Measurements from ENCODE around the gene SMIM29. TPM values are rescaled to one million over a fixed set of nuclear protein-coding genes. Genes with fewer than 3 reads are reported as not detected.

Gene SMIM29
- total and polyA plus RNA-seq, 10 of the 15 experiments (the other 5 are each of a cell fraction or from before 2014, with no cell fraction given) = 7.1 to 30.0 (median 16.2) TPM

GRCh38 chr6:34243131-34243771 is 5.6 kb downstream of the SMIM29 start:
- no peak for DNase-seq (ENCODE audit: low read depth, low spot score)
- no TSS peak for BruUV-seq (replicated peaks)
- H3K79me2 ChIP-seq (ENCODE audit: control insufficient read depth, insufficient read depth, low read length) = peaks cover 40% of the 10 kb centered on the region
- no peak overlapping the region for H2AFZ ChIP-seq (ENCODE audit: control insufficient read depth, low read depth, low read length)
- H3K4me1 ChIP-seq (ENCODE audit: control insufficient read depth, insufficient read depth, low read length) = peaks cover 23% of the 10 kb centered on the region
- intact Hi-C loops (cut with micrococcal nuclease; ENCODE audit: unreplicated experiment) = no loop called here
- WGBS (ENCODE audit: insufficient coverage, insufficient replicate concordance, low lambda C conversion rate, missing lambda C conversion rate) = 37% methylated on average over 5 of the region's 5 CpGs
- H3K27me3 ChIP-seq (replicated peaks in 1 of 2; ENCODE audit: control insufficient read depth in 2 of 2, insufficient read depth in 2 of 2, low read length in 1 of 2) = no peaks in the 10 kb centered on the region
- in situ Hi-C loops (cut with MboI) = loop anchor here (5.0 to 25.0 kb wide), 2 partner anchors 174 to 369 kb away; no protein-coding TSS in a partner anchor
- H3K4me3 ChIP-seq = no peak overlapping the region
- H3K4me2 ChIP-seq (ENCODE audit: control insufficient read depth, insufficient read depth) = 0 out of 2 replicates have a peak overlapping the region, but pooled peaks have one; percentile 1
- no peak overlapping the region for H3K27ac ChIP-seq (ENCODE audit: control insufficient read depth, insufficient read depth)
- H3K9ac ChIP-seq (ENCODE audit: control insufficient read depth, insufficient read depth, low read length) = no peak overlapping the region
- TF ChIP-seq POLR2AphosphoS2 (IDR thresholded peaks at IDR 0.05; ENCODE audit: low read depth, low read length) (no peak), CHD4 (IDR thresholded peaks at IDR 0.05) (no peak), SMC3 (IDR thresholded peaks at IDR 0.05; ENCODE audit: borderline replicate concordance, low read length) (no peak), RELA (IDR thresholded peaks at IDR 0.05; ENCODE audit: borderline replicate concordance, partially characterized antibody) (no peak), ATF2 (IDR thresholded peaks at IDR 0.05; ENCODE audit: low read length) (no peak), EED (IDR thresholded peaks at IDR 0.05; ENCODE audit: low read depth) (no peak), CHD1 (IDR thresholded peaks at IDR 0.05; ENCODE audit: low read depth, low read length) (no peak), ATF3 (IDR thresholded peaks at IDR 0.05; ENCODE audit: borderline replicate concordance, extremely low read depth, low read depth, low read length) (no peak), SUPT20H (IDR thresholded peaks at IDR 0.05; ENCODE audit: borderline replicate concordance, control insufficient read depth, low read depth, low read length) (no peak)
- ATAC-seq = no peak
- peaks cover 27 to 33% of the 10 kb centered on the region in 2 experiments for H3K36me3 ChIP-seq (ENCODE audit: control insufficient read depth in 2 of 2, insufficient read depth in 2 of 2, low read length in 1 of 2)
- H4K20me1 ChIP-seq (ENCODE audit: control insufficient read depth, insufficient read depth) = peaks cover 5% of the 10 kb centered on the region; the same call in 1 of the 2 replicates
- no peaks in the 10 kb centered on the region for H3K9me3 ChIP-seq (replicated peaks; ENCODE audit: control insufficient read depth, insufficient read depth, low read length)
- ChIA-PET RAD21 (ENCODE audit: unreplicated experiment) (interaction anchor here (1.5 kb wide), 1 partner anchor 47 kb away, joined by 4 read pairs; no protein-coding TSS in a partner anchor), SMC1A (ENCODE audit: uncharacterized antibody, unreplicated experiment) (interaction anchor here (1.0 to 1.8 kb wide), 2 partner anchors 47 to 171 kb away, joined by 3 to 5 read pairs; no protein-coding TSS in a partner anchor), POLR2A (no interaction called here), CTCF (interaction anchor here (1.6 to 1.8 kb wide), 2 partner anchors 16 to 172 kb away, joined by 3 to 11 read pairs; no protein-coding TSS in a partner anchor)
- FAIRE-seq = peak; percentile 7
